Mammary epithelial cell (primary cell): ENCODE measurements around the gene CDC73.

Source experiments
- EZH2 ChIP-seq: IDR thresholded peaks from 2 replicates; pipeline ENCODE4 v1.6.1; 2012; ENCODE audit warnings: low read length, inconsistent platforms, borderline replicate concordance
- TF ChIP-seq, protein P1 (sequence below), 2 donors: IDR thresholded peaks in 1 of 2; conservative IDR thresholded peaks in 1 of 2; 2 replicates each; pipeline ENCODE4 v1.5.1; 2011 to 2012; ENCODE audit warnings: inconsistent platforms in 2 of 2, low read length in 2 of 2, mild to moderate bottlenecking in 2 of 2, control low read depth in 1 of 2, low read depth in 1 of 2; ENCODE audit not compliant: insufficient read depth in 1 of 2; ENCODE audit errors: extremely low read depth in 1 of 2

DNA sequence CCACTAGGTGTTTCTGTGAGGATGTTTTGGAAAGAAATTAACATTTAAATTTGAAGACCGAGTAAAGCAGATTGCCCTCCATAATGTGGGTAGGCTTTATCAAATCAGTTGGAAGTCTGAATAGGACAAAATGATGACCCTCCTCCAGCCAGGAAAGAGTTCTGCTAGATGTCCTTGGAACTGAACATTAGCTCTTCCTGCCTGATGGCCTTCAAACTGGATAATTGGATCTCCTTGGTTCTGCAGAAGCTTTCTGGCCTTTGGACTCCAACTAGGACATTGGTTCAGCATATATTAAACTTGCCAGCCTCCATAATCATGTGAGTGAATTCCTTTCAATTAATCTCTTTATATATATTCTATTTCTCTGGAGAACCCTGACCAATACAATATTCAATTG is 12.2 kb upstream of the CDC73 start:
- TF ChIP-seq, protein P1, sequence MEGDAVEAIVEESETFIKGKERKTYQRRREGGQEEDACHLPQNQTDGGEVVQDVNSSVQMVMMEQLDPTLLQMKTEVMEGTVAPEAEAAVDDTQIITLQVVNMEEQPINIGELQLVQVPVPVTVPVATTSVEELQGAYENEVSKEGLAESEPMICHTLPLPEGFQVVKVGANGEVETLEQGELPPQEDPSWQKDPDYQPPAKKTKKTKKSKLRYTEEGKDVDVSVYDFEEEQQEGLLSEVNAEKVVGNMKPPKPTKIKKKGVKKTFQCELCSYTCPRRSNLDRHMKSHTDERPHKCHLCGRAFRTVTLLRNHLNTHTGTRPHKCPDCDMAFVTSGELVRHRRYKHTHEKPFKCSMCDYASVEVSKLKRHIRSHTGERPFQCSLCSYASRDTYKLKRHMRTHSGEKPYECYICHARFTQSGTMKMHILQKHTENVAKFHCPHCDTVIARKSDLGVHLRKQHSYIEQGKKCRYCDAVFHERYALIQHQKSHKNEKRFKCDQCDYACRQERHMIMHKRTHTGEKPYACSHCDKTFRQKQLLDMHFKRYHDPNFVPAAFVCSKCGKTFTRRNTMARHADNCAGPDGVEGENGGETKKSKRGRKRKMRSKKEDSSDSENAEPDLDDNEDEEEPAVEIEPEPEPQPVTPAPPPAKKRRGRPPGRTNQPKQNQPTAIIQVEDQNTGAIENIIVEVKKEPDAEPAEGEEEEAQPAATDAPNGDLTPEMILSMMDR (conservative IDR thresholded peaks at IDR 0.05 in 1 of 2, IDR thresholded peaks at IDR 0.05 in 1 of 2; ENCODE audit: extremely low read depth in 1 of 2, insufficient read depth in 1 of 2, low read depth in 1 of 2, low read length in 2 of 2) = no peak
- TF ChIP-seq EZH2 = no peak
